GM12864 (cell line): Measurements from ENCODE around the gene ZNF521.

Experiments used
- DNase-seq: peaks from one replicate; pipeline ENCODE4 v3.0.0-alpha.2; 2011; ENCODE audit warnings: low read depth
- H3K4me3 ChIP-seq: 2 replicates; pipeline ENCODE4 v1.5.1; 2011; ENCODE audit warnings: mild to moderate bottlenecking, low read depth, low read length, control low read depth
- TF ChIP-seq, protein P1 (sequence below): IDR thresholded peaks from 2 replicates; pipeline ENCODE4 v1.5.1; 2011; ENCODE audit warnings: low read depth, mild to moderate bottlenecking, moderate library complexity, low read length, control low read depth, inconsistent platforms; ENCODE audit errors: missing control alignments

The ZNF521 gene

DNA sequence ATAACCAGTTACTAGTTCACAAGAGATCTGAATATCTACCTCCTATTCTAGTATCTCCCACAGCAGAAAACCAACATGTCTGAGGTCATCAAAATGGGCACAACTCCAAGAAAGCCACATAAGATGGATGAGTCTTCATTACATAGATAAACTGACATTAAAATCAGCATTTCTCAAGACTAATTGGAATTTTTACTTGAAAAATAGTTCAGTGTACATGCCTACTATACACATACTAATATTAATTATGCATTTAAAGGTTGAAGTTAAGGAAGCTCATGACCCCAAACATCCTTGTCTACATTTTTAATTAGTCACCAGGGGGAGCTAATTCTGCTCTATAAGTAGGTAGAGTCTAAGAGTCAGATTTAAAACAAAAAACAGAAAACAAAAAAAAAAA is 41.9 kb downstream of the ZNF521 start:
- DNase-seq: no peak
- TF ChIP-seq, protein P1, sequence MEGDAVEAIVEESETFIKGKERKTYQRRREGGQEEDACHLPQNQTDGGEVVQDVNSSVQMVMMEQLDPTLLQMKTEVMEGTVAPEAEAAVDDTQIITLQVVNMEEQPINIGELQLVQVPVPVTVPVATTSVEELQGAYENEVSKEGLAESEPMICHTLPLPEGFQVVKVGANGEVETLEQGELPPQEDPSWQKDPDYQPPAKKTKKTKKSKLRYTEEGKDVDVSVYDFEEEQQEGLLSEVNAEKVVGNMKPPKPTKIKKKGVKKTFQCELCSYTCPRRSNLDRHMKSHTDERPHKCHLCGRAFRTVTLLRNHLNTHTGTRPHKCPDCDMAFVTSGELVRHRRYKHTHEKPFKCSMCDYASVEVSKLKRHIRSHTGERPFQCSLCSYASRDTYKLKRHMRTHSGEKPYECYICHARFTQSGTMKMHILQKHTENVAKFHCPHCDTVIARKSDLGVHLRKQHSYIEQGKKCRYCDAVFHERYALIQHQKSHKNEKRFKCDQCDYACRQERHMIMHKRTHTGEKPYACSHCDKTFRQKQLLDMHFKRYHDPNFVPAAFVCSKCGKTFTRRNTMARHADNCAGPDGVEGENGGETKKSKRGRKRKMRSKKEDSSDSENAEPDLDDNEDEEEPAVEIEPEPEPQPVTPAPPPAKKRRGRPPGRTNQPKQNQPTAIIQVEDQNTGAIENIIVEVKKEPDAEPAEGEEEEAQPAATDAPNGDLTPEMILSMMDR: no peak

DNA sequence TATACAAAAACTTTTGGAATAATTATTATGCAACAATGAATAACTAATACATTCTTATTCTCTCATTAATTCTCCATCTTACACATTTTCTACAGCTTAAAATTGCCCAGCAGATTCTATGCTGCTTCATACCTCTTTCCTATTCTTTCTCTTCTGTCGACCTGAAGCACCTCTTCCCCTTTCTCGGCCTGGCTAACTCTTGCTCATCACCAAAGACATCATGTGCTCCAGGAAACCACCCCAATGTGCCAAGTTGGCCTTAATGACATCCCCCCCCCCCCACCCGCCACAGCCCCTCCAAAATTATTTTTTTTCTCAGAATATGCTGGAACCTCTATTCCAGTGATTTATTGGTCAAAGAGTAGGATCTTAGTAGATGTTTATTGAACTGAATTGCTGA is 43.6 kb downstream of the ZNF521 start:
- DNase-seq: no peak
- TF ChIP-seq, protein P1: no peak
- no peak overlapping the region for H3K4me3 ChIP-seq

More for the DNA sequence above, 41.9 kb downstream of the ZNF521 start:
- H3K4me3 ChIP-seq: no peak overlapping the region

DNA sequence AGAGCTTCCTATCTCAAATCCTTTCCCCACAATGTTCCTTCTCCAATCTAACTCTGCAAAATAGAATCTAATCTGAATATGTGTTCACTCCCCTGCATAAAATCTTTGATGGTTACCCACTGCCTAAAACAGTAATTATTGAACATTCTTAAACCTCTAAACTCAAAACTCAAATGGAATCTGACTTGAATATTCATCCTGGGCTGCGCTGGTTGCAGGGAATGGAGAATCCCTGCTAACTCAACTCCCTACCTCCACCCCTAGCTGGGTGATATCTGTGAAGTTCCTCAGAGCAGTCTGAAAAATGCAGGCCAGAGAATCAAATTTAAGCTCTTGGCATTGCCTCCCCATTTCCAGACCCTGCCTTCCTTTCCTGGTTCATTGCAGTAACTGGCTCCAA is 44.8 kb downstream of the ZNF521 start:
- DNase-seq: no peak
- H3K4me3 ChIP-seq: no peak overlapping the region
- TF ChIP-seq, protein P1: no peak

DNA sequence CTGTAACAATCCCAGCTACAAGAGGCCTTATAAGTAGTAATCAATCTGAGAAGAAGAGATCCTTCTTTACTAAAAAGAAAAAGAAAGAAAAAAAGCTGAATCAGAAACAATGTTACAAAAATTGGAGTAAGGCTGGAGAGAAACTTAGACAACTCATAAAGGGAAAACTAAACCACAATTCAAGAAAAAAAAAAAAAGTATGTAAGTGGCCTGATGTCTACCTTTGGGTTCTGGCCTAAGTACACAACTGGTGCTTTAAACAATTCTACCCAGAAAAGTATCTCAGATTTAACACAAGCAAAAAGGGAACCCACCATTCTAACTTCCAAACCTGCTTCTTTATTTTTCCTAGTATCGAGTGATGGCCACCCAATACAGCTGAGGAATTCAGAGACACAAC is 45.3 kb downstream of the ZNF521 start:
- no peak for DNase-seq
- no peak overlapping the region for H3K4me3 ChIP-seq
- TF ChIP-seq, protein P1: no peak

DNA sequence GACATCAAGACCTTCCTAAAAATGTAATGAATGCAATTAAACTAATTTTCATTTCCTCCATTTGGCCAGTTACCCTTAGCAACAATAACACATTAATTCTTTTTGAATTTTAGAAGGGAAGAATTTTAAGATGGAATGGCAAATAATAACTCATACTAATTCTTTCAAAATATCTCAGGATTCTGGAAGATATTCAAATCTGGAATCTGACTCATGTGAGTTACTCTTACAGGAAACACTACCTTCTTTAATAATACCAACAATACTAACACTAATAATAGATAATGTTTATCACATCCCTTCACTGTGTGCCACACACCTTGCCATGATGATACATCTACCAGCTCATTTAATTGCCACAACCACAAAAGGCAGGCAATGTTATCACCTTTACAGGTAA is 46.4 kb downstream of the ZNF521 start:
- TF ChIP-seq, protein P1: no peak
- DNase-seq: no peak
- H3K4me3 ChIP-seq: no peak overlapping the region

DNA sequence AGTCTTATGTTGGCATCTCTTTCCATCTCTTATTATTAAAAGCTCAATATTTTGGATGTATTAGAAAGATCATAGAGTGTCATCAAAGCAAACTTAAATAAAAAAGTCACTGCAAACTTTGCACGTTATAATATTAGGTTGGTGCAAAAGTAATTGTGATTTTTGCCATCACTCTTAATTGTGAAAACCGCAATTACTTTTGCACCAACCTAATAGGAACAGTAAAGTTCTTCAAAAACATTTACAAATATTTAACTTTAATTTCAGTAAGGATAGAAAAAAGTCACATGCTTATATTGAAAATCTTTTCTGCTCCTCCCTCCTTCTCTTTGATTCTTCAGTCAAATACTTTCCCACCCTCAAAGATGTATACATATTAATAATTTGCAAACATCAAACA is 51.5 kb downstream of the ZNF521 start:
- no peak for DNase-seq
- TF ChIP-seq, protein P1: no peak
- no peak overlapping the region for H3K4me3 ChIP-seq

DNA sequence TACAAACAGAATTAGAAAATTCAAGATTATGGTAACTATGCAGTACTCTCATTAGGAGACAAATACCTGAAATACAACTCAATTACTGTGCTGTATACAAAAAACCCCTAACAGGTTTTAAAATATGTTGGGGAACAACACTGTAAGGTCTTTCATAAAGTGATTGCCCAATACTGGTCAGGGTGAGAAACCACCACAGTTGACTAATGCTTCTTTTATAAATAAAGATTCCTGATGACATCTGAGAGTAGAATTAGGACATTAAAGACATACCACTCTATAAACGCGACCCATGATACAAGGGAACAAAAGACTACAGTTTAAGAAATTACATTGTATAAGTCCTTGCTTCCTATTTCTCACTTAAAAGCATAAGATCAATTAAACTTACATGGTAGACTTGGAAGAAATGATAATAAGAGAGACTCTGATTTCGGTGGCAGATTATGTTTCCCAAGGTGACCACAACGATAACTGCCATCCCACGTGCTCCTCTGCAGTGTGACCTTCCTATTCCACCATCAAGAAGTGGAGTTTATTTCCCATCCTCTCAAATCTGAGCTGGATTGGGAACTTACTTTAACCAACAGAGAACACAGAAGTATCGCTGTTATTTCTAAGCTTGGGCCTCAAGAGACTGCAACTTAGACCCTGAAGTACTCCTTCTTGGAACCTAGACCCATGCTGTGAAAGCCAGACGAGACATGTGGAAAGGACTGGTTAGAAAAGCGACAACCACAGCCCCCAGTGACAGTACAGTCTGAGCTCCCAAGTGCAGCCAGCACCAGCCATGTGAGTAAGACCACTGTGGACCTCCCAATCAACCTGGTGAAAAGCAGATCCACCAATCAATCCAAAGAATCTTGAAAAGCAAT is 52.3 kb downstream of the ZNF521 start:
- H3K4me3 ChIP-seq: no peak overlapping the region
- no peak for DNase-seq
- TF ChIP-seq, protein P1: no peak
